PC-9 (cell line): Measurements from ENCODE around the gene TBC1D22A. TPM values are rescaled to one million over a fixed set of nuclear protein-coding genes. Genes with fewer than 3 reads are reported as not detected.
"Not testable (repeated sequence)": the region's sequence is repeated elsewhere in the genome, so short reads cannot be mapped to it uniquely, and the experiment has no call there.

Source experiments
- BruUV-seq: library from RNA; stranded (reverse); fragments of 400-500 nt; replicated peaks from 2 replicates; lab custom pipeline; 2021; lab: Mats Ljungman, UMichigan
- CTCF ChIA-PET: fragments of 300-600 bp; sonication (Branson Sonifier 250); formaldehyde crosslinking; loops from one replicate; lab custom pipeline; 2022; ENCODE audit warnings: antibody characterized with exemption; lab: Charles Lee
- POLR2A ChIA-PET: fragments of 300-600 bp; sonication (Branson Sonifier 250); formaldehyde crosslinking; loops from one replicate; lab custom pipeline; 2022; ENCODE audit warnings: antibody characterized with exemption; ENCODE audit not compliant: unreplicated experiment; lab: Charles Lee
- DNase-seq, 2 experiments: peaks; one replicate each; pipeline versions ENCODE4 v3.0.0 to v3.0.0-alpha.2; 2015 to 2022; ENCODE audit warnings: mixed read lengths in 1 of 2
- H2AFZ ChIP-seq: fragments of 200-600 bp; sonication (generic); 2 replicates; pipeline ENCODE4 v1.8.1; 2017; ENCODE audit warnings: antibody characterized with exemption
- H3F3A ChIP-seq: fragments of 200-600 bp; sonication (generic); 2 replicates; pipeline ENCODE4 v1.8.1; 2017; ENCODE audit warnings: antibody characterized with exemption, mild to moderate bottlenecking, low read depth; ENCODE audit not compliant: insufficient read depth
- H3K27ac ChIP-seq: fragments of 200-600 bp; sonication (generic); 2 replicates; pipeline ENCODE4 v1.6.1; 2016; ENCODE audit warnings: mixed run types
- H3K27me3 ChIP-seq: fragments of 200-600 bp; sonication (generic); 2 replicates; pipeline ENCODE4 v1.6.1; 2016; ENCODE audit warnings: low read depth, mixed run types; ENCODE audit not compliant: insufficient read depth
- H3K36me3 ChIP-seq: fragments of 200-600 bp; sonication (generic); 2 replicates; pipeline ENCODE4 v1.6.1; 2016; ENCODE audit warnings: low read depth, mixed run types
- H3K4me1 ChIP-seq: fragments of 200-600 bp; sonication (generic); replicated peaks from 2 replicates; pipeline ENCODE4 v1.6.1; 2016; ENCODE audit warnings: mixed run types; ENCODE audit not compliant: insufficient read depth
- H3K4me2 ChIP-seq: fragments of 200-600 bp; sonication (generic); 2 replicates; pipeline ENCODE4 v1.6.1; 2017; ENCODE audit warnings: mixed run types
- H3K4me3 ChIP-seq: fragments of 200-600 bp; sonication (generic); 2 replicates; pipeline ENCODE4 v1.6.1; 2016; ENCODE audit warnings: mixed run types
- H3K79me2 ChIP-seq: fragments of 200-600 bp; sonication (generic); 2 replicates; pipeline ENCODE4 v1.6.1; 2017; ENCODE audit warnings: low read depth, mixed run types
- H3K9me2 ChIP-seq: fragments of 200-600 bp; sonication (generic); 2 replicates; pipeline ENCODE4 v1.8.1; 2017; ENCODE audit warnings: mild to moderate bottlenecking; ENCODE audit not compliant: insufficient read depth
- H3K9me3 ChIP-seq: fragments of 200-600 bp; sonication (generic); 2 replicates; pipeline ENCODE4 v1.8.1; 2016; ENCODE audit warnings: low read depth; ENCODE audit not compliant: insufficient read depth
- H4K20me1 ChIP-seq: fragments of 200-600 bp; sonication (generic); 2 replicates; pipeline ENCODE4 v1.8.1; 2017; ENCODE audit not compliant: insufficient read depth
- CTCF ChIP-seq: fragments of 200-600 bp; sonication (generic); conservative IDR thresholded peaks from 2 replicates; pipeline ENCODE4 v1.6.1; 2017; ENCODE audit warnings: mixed run types, antibody characterized with exemption, mild to moderate bottlenecking, moderate library complexity
- EZH2 ChIP-seq: fragments of 200-600 bp; sonication (generic); IDR thresholded peaks from 2 replicates; pipeline ENCODE4 v1.8.0; 2017; ENCODE audit warnings: antibody characterized with exemption, low read depth
- intact Hi-C: fragments of 100-400 bp; cut with micrococcal nuclease; formaldehyde crosslinking; loops from one replicate; pipeline ENCODE4 v1.10.0; 2022; ENCODE audit not compliant: unreplicated experiment
- total RNA-seq: library from RNA; stranded (reverse); gene quantifications from 2 replicates; pipeline ENCODE4 v1.2.3, GENCODE V29; 2021

TBC1D22A gene
- total RNA-seq, 1 experiment from 2014 or later = 40.3 TPM

GRCh38 chr22:46976143-46976542 lies 213.7 kb downstream of the TBC1D22A start:
- H3K79me2 ChIP-seq = no peaks in the 10 kb centered on the region
- no TSS peak for BruUV-seq
- peaks cover 9% of the 10 kb centered on the region for H4K20me1 ChIP-seq
- no peak for DNase-seq
- POLR2A ChIA-PET = interaction anchor here (0.6 kb wide), 1 partner anchor 89 kb away, joined by 7 read pairs; no protein-coding TSS in a partner anchor
- H3K4me3 ChIP-seq = no peak overlapping the region
- no peak overlapping the region for H3K4me2 ChIP-seq
- H3F3A ChIP-seq = no peaks in the 10 kb centered on the region
- H3K36me3 ChIP-seq = 0 out of 2 replicates have a peak, but pooled peaks cover 6% of the 10 kb centered on the region
- H3K9me2 ChIP-seq = no peaks in the 10 kb centered on the region
- H3K27me3 ChIP-seq = no peaks in the 10 kb centered on the region
- TF ChIP-seq CTCF = no peak
- TF ChIP-seq EZH2 = no peak
- no peak overlapping the region for H3K27ac ChIP-seq
- no peaks in the 10 kb centered on the region for H3K9me3 ChIP-seq
- CTCF ChIA-PET = no interaction called here
- H3K4me1 ChIP-seq = no peaks in the 10 kb centered on the region
- H2AFZ ChIP-seq = no peak overlapping the region
- intact Hi-C loops = no loop called here

GRCh38 chr22:46976598-46976997 lies 214.1 kb downstream of the TBC1D22A start:
- Histone ChIP-seq H3K4me3 (no peak overlapping the region), H3K27me3 (no peaks in the 10 kb centered on the region), H2AFZ (no peak overlapping the region), H3K9me3 (no peaks in the 10 kb centered on the region), H4K20me1 (peaks cover 9% of the 10 kb centered on the region), H3K36me3 (0 out of 2 replicates have a peak, but pooled peaks cover 6% of the 10 kb centered on the region), H3K79me2 (no peaks in the 10 kb centered on the region), H3K4me2 (no peak overlapping the region), H3K27ac (no peak overlapping the region), H3K9me2 (no peaks in the 10 kb centered on the region), H3F3A (no peaks in the 10 kb centered on the region), H3K4me1 (no peaks in the 10 kb centered on the region)
- TF ChIP-seq EZH2 (no peak), CTCF (no peak)
- intact Hi-C loops = no loop called here
- no peak for DNase-seq
- POLR2A ChIA-PET = no interaction called here
- BruUV-seq = no TSS peak
- CTCF ChIA-PET = no interaction called here

GRCh38 chr22:46977656-46978343 lies 215.3 kb downstream of the TBC1D22A start:
- Histone ChIP-seq H3K27ac (no peak overlapping the region), H3K79me2 (no peaks in the 10 kb centered on the region), H3K36me3 (0 out of 2 replicates have a peak, but pooled peaks cover 6% of the 10 kb centered on the region), H3K4me2 (no peak overlapping the region), H2AFZ (no peak overlapping the region), H3K9me2 (no peaks in the 10 kb centered on the region), H3K27me3 (no peaks in the 10 kb centered on the region), H3K4me3 (no peak overlapping the region), H3F3A (no peaks in the 10 kb centered on the region), H3K9me3 (no peaks in the 10 kb centered on the region), H3K4me1 (no peaks in the 10 kb centered on the region), H4K20me1 (peaks cover 9% of the 10 kb centered on the region)
- no peak for TF ChIP-seq EZH2
- no peak for TF ChIP-seq CTCF
- CTCF ChIA-PET = no interaction called here
- POLR2A ChIA-PET = no interaction called here
- no peak for DNase-seq
- intact Hi-C loops = no loop called here
- BruUV-seq = no TSS peak

- not testable (repeated sequence) for BruUV-seq, H3K4me2 ChIP-seq, H4K20me1 ChIP-seq
These were observed 216.2 kb downstream of the TBC1D22A start for GRCh38 chr22:46978668-46979067.

More at GRCh38 chr22:46978668-46979067, 216.2 kb downstream of the TBC1D22A start:
- H3K9me3 ChIP-seq, intact Hi-C loops, H3F3A ChIP-seq, H2AFZ ChIP-seq, CTCF ChIA-PET, H3K4me3 ChIP-seq, H3K27me3 ChIP-seq, H3K79me2 ChIP-seq, H3K36me3 ChIP-seq, H3K27ac ChIP-seq, H3K4me1 ChIP-seq, POLR2A ChIA-PET, H3K9me2 ChIP-seq, DNase-seq: not testable (repeated sequence)
